HepG2 (cell line): Measurements from ENCODE around the gene ZSCAN21. TPM values are rescaled to one million over a fixed set of nuclear protein-coding genes. Genes with fewer than 3 reads are reported as not detected.

Experiments used
- AHR ChIP-seq: IDR thresholded peaks from 2 replicates; pipeline ENCODE4 v1.6.1; 2018; ENCODE audit warnings: missing genetic modification reagents, missing compliant biosample characterization
- FOXJ3 ChIP-seq: sonication (generic); formaldehyde crosslinking; IDR thresholded peaks from 2 replicates; pipeline ENCODE4 v1.4.0; 2020; ENCODE audit warnings: missing genetic modification reagents, mild to moderate bottlenecking, borderline replicate concordance
- NFYB ChIP-seq: sonication (generic); formaldehyde crosslinking; IDR thresholded peaks from 2 replicates; pipeline ENCODE4 v1.4.0; 2020; ENCODE audit warnings: missing genetic modification reagents
- SAP130 ChIP-seq: IDR thresholded peaks from 2 replicates; pipeline ENCODE4 v1.6.1; 2016; ENCODE audit warnings: low read depth
- ZC3H13 ChIP-seq: sonication (generic); formaldehyde crosslinking; IDR thresholded peaks from 2 replicates; pipeline ENCODE4 v1.8.1; 2023; ENCODE audit warnings: mild to moderate bottlenecking, missing genetic modification reagents, moderate library complexity
- ZFP62 ChIP-seq: sonication (generic); formaldehyde crosslinking; IDR thresholded peaks from 2 replicates; pipeline ENCODE4 v1.4.0; 2020; ENCODE audit warnings: missing genetic modification reagents
- ZGPAT ChIP-seq: IDR thresholded peaks from 2 replicates; pipeline ENCODE4 v1.6.1; 2016; ENCODE audit warnings: mild to moderate bottlenecking
- ZNF253 ChIP-seq: sonication (generic); formaldehyde crosslinking; IDR thresholded peaks from 2 replicates; pipeline ENCODE4 v1.8.0; 2022; ENCODE audit warnings: mild to moderate bottlenecking, missing genetic modification reagents, borderline replicate concordance
- ZNF432 ChIP-seq: sonication (generic); formaldehyde crosslinking; IDR thresholded peaks from 2 replicates; pipeline ENCODE4 v1.5.0; 2020; ENCODE audit warnings: missing genetic modification reagents, mild to moderate bottlenecking, borderline replicate concordance
- ZNF556 ChIP-seq: sonication (generic); formaldehyde crosslinking; IDR thresholded peaks from 2 replicates; pipeline ENCODE4 v1.4.0; 2020; ENCODE audit warnings: mild to moderate bottlenecking, missing genetic modification reagents, borderline replicate concordance
- polyA plus RNA-seq, 8 experiments: library from polyadenylated mRNA; depleted of rRNA in 3 of 8; stranded (reverse) in 7 of 8; unstranded in 1 of 8; fragments of >200 nt; fragmentation: Illumina TruSeq in 4 of 8; extraction: Trizol in 4 of 8; gene quantifications; 2 replicates each; pipeline versions ENCODE4 v1.2.1 to v1.2.3, GENCODE V29; 2011 to 2016; ENCODE audit warnings: low read depth in 4 of 8, missing spikeins in 1 of 8, mixed read lengths in 1 of 8; ENCODE audit not compliant: insufficient read depth in 1 of 8
- total RNA-seq, 5 experiments: library from RNA; depleted of rRNA; stranded (reverse); fragments of >200 nt; fragmentation: Illumina TruSeq; extraction: Trizol; gene quantifications; 2 replicates each; pipeline ENCODE4 v1.2.3, GENCODE V29; 2016; ENCODE audit warnings: low read depth in 1 of 5
- TF ChIP-seq, protein P1 (sequence below): sonication (generic); formaldehyde crosslinking; IDR thresholded peaks from 2 replicates; pipeline ENCODE4 v1.4.0; 2020; ENCODE audit warnings: missing genetic modification reagents, borderline replicate concordance
- TF ChIP-seq, protein P2 (sequence below): sonication (generic); formaldehyde crosslinking; IDR thresholded peaks from one replicate; pipeline ENCODE4 v1.5.1; 2020; ENCODE audit warnings: mild to moderate bottlenecking, missing genetic modification reagents; ENCODE audit errors: not compliant biosample characterization

Gene ZSCAN21
- total and polyA plus RNA-seq, 2 of the 13 experiments (the other 11 are each of a cell fraction or from before 2014, with no cell fraction given) = 7.0 to 10.0 TPM

DNA sequence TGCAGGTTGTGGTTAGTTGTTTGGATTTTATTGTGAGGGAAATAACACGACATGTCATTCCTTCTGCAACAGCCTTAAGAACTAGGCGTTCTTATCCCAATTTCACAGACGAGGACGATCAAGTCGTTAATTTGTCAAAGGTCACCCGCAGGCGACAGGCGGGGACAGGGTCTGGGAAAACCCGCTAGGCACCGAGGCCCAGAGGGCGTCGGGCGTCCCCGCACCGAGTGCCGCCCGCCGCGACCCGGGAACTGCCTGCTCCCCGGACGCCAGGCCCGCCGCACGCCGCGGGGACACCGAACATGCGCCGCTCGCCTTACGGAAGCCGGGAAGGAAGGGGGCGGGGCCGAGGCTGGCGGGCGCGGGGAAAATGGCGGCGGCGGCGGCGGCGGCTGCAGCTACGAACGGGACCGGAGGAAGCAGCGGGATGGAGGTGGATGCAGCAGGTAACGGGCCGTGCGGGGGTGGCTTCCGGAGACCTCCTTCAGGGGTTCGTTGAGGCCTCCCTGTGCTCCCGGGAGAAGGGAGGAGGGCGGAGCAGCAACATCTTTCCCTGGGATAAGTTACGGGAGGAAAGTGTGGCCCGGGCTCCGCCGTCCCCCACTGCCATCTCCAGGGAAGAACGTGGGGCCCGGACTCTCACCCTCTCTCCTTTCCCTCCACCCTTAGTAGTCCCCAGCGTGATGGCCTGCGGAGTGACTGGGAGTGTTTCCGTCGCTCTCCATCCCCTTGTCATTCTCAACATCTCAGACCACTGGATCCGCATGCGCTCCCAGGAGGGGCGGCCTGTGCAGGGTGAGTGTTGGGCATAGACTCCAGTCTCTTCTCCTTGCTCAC is 39.3 kb downstream of the ZSCAN21 start, which contains the start of gene COPS6 (continued):
- TF ChIP-seq ZNF253 = peak; percentile 69
- TF ChIP-seq FOXJ3 (CRISPR knock-in tag) = no peak
- peak; percentile 85; the same call in 1 of the 2 replicates for TF ChIP-seq ZNF556 (CRISPR knock-in tag)
- TF ChIP-seq SAP130 = peak; percentile 97
- TF ChIP-seq, protein P1, sequence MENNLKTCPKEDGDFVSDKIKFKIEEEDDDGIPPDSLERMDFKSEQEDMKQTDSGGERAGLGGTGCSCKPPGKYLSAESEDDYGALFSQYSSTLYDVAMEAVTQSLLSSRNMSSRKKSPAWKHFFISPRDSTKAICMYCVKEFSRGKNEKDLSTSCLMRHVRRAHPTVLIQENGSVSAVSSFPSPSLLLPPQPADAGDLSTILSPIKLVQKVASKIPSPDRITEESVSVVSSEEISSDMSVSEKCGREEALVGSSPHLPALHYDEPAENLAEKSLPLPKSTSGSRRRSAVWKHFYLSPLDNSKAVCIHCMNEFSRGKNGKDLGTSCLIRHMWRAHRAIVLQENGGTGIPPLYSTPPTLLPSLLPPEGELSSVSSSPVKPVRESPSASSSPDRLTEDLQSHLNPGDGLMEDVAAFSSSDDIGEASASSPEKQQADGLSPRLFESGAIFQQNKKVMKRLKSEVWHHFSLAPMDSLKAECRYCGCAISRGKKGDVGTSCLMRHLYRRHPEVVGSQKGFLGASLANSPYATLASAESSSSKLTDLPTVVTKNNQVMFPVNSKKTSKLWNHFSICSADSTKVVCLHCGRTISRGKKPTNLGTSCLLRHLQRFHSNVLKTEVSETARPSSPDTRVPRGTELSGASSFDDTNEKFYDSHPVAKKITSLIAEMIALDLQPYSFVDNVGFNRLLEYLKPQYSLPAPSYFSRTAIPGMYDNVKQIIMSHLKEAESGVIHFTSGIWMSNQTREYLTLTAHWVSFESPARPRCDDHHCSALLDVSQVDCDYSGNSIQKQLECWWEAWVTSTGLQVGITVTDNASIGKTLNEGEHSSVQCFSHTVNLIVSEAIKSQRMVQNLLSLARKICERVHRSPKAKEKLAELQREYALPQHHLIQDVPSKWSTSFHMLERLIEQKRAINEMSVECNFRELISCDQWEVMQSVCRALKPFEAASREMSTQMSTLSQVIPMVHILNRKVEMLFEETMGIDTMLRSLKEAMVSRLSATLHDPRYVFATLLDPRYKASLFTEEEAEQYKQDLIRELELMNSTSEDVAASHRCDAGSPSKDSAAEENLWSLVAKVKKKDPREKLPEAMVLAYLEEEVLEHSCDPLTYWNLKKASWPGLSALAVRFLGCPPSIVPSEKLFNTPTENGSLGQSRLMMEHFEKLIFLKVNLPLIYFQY (CRISPR knock-in tag) = 0 out of 2 replicates have a peak, but pooled peaks have one; percentile 80
- peak; percentile 95 for TF ChIP-seq ZGPAT (CRISPR knock-in tag)
- no peak for TF ChIP-seq NFYB (CRISPR knock-in tag)
- TF ChIP-seq ZC3H13 (CRISPR knock-in tag) = peak; percentile 83; the same call in 1 of the 2 replicates
- TF ChIP-seq, protein P2, sequence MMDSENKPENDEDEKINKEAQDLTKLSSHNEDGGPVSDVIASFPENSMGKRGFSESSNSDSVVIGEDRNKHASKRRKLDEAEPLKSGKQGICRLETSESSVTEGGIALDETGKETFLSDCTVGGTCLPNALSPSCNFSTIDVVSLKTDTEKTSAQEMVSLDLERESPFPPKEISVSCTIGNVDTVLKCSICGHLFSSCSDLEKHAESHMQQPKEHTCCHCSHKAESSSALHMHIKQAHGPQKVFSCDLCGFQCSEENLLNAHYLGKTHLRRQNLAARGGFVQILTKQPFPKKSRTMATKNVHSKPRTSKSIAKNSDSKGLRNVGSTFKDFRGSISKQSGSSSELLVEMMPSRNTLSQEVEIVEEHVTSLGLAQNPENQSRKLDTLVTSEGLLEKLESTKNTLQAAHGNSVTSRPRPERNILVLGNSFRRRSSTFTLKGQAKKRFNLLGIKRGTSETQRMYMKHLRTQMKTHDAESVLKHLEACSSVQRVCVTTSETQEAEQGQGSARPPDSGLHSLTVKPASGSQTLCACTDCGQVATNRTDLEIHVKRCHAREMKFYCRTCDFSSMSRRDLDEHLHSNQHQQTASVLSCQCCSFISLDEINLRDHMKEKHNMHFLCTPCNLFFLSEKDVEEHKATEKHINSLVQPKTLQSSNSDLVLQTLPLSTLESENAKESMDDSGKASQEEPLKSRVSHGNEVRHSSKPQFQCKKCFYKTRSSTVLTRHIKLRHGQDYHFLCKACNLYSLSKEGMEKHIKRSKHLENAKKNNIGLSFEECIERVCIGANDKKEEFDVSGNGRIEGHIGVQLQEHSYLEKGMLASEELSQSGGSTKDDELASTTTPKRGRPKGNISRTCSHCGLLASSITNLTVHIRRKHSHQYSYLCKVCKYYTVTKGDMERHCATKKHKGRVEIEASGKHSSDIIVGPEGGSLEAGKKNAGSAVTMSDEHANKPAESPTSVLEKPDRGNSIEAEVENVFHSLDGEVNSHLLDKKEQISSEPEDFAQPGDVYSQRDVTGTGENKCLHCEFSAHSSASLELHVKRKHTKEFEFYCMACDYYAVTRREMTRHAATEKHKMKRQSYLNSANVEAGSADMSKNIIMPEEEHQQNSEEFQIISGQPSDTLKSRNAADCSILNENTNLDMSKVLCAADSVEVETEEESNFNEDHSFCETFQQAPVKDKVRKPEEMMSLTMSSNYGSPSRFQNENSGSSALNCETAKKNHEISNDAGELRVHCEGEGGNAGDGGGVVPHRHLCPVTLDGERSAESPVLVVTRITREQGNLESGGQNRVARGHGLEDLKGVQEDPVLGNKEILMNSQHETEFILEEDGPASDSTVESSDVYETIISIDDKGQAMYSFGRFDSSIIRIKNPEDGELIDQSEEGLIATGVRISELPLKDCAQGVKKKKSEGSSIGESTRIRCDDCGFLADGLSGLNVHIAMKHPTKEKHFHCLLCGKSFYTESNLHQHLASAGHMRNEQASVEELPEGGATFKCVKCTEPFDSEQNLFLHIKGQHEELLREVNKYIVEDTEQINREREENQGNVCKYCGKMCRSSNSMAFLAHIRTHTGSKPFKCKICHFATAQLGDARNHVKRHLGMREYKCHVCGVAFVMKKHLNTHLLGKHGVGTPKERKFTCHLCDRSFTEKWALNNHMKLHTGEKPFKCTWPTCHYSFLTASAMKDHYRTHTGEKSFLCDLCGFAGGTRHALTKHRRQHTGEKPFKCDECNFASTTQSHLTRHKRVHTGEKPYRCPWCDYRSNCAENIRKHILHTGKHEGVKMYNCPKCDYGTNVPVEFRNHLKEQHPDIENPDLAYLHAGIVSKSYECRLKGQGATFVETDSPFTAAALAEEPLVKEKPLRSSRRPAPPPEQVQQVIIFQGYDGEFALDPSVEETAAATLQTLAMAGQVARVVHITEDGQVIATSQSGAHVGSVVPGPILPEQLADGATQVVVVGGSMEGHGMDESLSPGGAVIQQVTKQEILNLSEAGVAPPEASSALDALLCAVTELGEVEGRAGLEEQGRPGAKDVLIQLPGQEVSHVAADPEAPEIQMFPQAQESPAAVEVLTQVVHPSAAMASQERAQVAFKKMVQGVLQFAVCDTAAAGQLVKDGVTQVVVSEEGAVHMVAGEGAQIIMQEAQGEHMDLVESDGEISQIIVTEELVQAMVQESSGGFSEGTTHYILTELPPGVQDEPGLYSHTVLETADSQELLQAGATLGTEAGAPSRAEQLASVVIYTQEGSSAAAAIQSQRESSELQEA (CRISPR knock-in tag) = peak; percentile 98
- peak; percentile 91 for TF ChIP-seq AHR (CRISPR knock-in tag)
- no peak for TF ChIP-seq ZFP62 (CRISPR knock-in tag)
- TF ChIP-seq ZNF432 (CRISPR knock-in tag) = 0 out of 2 replicates have a peak, but pooled peaks have one; percentile 52
